K562 (cell line): ENCODE results near the gene ADIPOQ. TPM values are rescaled to one million over a fixed set of nuclear protein-coding genes. Genes with fewer than 3 reads are reported as not detected.
A peak's percentile ranks its signal among the peaks of the same experiment; 100 is the strongest.

Experiments
- ATAC-seq: fragments of 200-7000 bp; cut with Tn5 transposase; 3 replicates; pipeline ENCODE4 v1.9.1; 2020; ENCODE audit warnings: moderate library complexity
- BruUV-seq: library from RNA; stranded (reverse); fragments of 400-500 nt; replicated peaks from 2 replicates; lab custom pipeline; 2021; lab: Mats Ljungman, UMichigan
- CTCF ChIA-PET: fragments of 300-600 bp; formaldehyde crosslinking; extraction: SDS; loops from one replicate; lab custom pipeline; 2021; ENCODE audit warnings: low intra/inter-chr PET ratio; lab: Yijun Ruan, JAX
- POLR2A ChIA-PET: fragments of 300-600, 350-650 bp; sonication (Branson Sonifier 250); formaldehyde crosslinking; extraction: SDS; loops from one replicate; lab custom pipeline; 2021; ENCODE audit warnings: antibody characterized with exemption, inconsistent platforms; lab: Yijun Ruan, JAX
- DNase-seq, 4 experiments: peaks; one replicate each; pipeline versions ENCODE4 v3.0.0 to v3.0.0-alpha.2; 2011 to 2018; ENCODE audit warnings: low spot score in 3 of 4, mixed read lengths in 3 of 4; ENCODE audit errors: extremely low read depth in 1 of 4
- FAIRE-seq: peaks from 2 replicates; lab custom pipeline; 2011; peaks lifted over from hg19 to GRCh38; lab: Jason Lieb, UNC
- H2AFZ ChIP-seq: 2 replicates; pipeline ENCODE4 v1.6.0; 2011; ENCODE audit warnings: low read depth, low read length, control low read depth, inconsistent platforms
- H3K27ac ChIP-seq: fragments of 200-600 bp; 3 replicates; pipeline ENCODE4 v1.8.0; 2011; ENCODE audit warnings: low read depth, mild to moderate bottlenecking, control low read depth, inconsistent platforms, low read length, moderate library complexity, mixed read lengths; ENCODE audit errors: extremely low read depth
- H3K27me3 ChIP-seq, 2 experiments: fragments of 300-600 bp in 1 of 2; 2 replicates in 1 of 2; 3 replicates in 1 of 2; pipeline versions ENCODE4 v1.6.0 to v1.8.0; 2011; ENCODE audit warnings: inconsistent platforms in 2 of 2, low read length in 2 of 2, mild to moderate bottlenecking in 1 of 2, mixed read lengths in 1 of 2, moderate library complexity in 1 of 2; ENCODE audit not compliant: control insufficient read depth in 2 of 2, insufficient read depth in 2 of 2
- H3K36me3 ChIP-seq: fragments of 300-600 bp; 3 replicates; pipeline ENCODE4 v1.8.0; 2011; ENCODE audit warnings: mild to moderate bottlenecking, low read length, inconsistent platforms; ENCODE audit not compliant: control insufficient read depth, insufficient read depth
- H3K4me1 ChIP-seq, 2 experiments: fragments of 200-600 bp in 1 of 2; replicated peaks in 1 of 2; 2 replicates in 1 of 2; 3 replicates in 1 of 2; pipeline versions ENCODE4 v1.5.1 to v1.8.0; 2011; ENCODE audit warnings: inconsistent platforms in 2 of 2, low read length in 2 of 2, mild to moderate bottlenecking in 1 of 2, mixed read lengths in 1 of 2, moderate library complexity in 1 of 2; ENCODE audit not compliant: control insufficient read depth in 2 of 2, insufficient read depth in 2 of 2
- H3K4me2 ChIP-seq: 2 replicates; pipeline ENCODE4 v1.6.1; 2011; ENCODE audit warnings: low read length, control low read depth, inconsistent platforms, mixed read lengths; ENCODE audit not compliant: insufficient read depth
- H3K4me3 ChIP-seq: fragments of 200-600 bp; sonication (generic), shearing (Covaris generic); 2 replicates; pipeline ENCODE4 v1.5.1; 2016; ENCODE audit warnings: control low read depth, inconsistent platforms
- H3K79me2 ChIP-seq: fragments of 200-600 bp; 3 replicates; pipeline ENCODE4 v1.8.0; 2011; ENCODE audit warnings: low read length, inconsistent platforms; ENCODE audit not compliant: control insufficient read depth, insufficient read depth
- H3K9ac ChIP-seq, 2 experiments: 2 replicates each; pipeline versions ENCODE4 v1.6.0 to v1.6.1; 2011; ENCODE audit warnings: low read depth in 2 of 2, low read length in 2 of 2, control low read depth in 1 of 2, inconsistent platforms in 1 of 2, mild to moderate bottlenecking in 1 of 2, mixed read lengths in 1 of 2; ENCODE audit not compliant: insufficient read depth in 1 of 2
- H3K9me1 ChIP-seq: one replicate; pipeline ENCODE4 v1.6.0; 2011; ENCODE audit warnings: inconsistent platforms, mild to moderate bottlenecking, low read length, moderate library complexity; ENCODE audit not compliant: control insufficient read depth, insufficient read depth
- H3K9me3 ChIP-seq: replicated peaks from 2 replicates; pipeline ENCODE4 v1.5.1; 2011; ENCODE audit warnings: low read depth, low read length, inconsistent platforms; ENCODE audit not compliant: control insufficient read depth, insufficient read depth
- H4K20me1 ChIP-seq: replicated peaks from 2 replicates; pipeline ENCODE4 v1.6.1; 2011; ENCODE audit warnings: low read length, inconsistent platforms, mixed read lengths; ENCODE audit not compliant: control insufficient read depth, insufficient read depth
- CTBP1 ChIP-seq: fragments of 450-650 bp; IDR thresholded peaks from 2 replicates; pipeline ENCODE4 v1.6.1; 2016; ENCODE audit warnings: borderline replicate concordance
- GATAD2B ChIP-seq: fragments of 450-650 bp; IDR thresholded peaks from 2 replicates; pipeline ENCODE4 v1.6.1; 2017; ENCODE audit warnings: mild to moderate bottlenecking, borderline replicate concordance
- IFI16 ChIP-seq: fragments of 250-450 bp; sonication (Bioruptor Pico); IDR thresholded peaks from 2 replicates; pipeline ENCODE4 v2.1.2; 2022; ENCODE audit warnings: mild to moderate bottlenecking, inconsistent platforms
- KDM1A ChIP-seq, 2 experiments: fragments of 450-650 bp; IDR thresholded peaks; 2 replicates each; pipeline ENCODE4 v1.6.1; 2016; ENCODE audit warnings: mild to moderate bottlenecking in 2 of 2
- MBD1 ChIP-seq: fragments of 250-450 bp; sonication (Bioruptor Pico); IDR thresholded peaks from 2 replicates; pipeline ENCODE4 v1.8.0; 2022; ENCODE audit warnings: inconsistent platforms
- RCOR1 ChIP-seq, 2 experiments: IDR thresholded peaks; 2 replicates each; pipeline ENCODE4 v1.6.1; 2012; ENCODE audit warnings: low read depth in 2 of 2, low read length in 2 of 2, borderline replicate concordance in 1 of 2, improper control_type of control experiment in 1 of 2
- WGBS: fragments of 100-300 bp; shearing (Covaris generic); methylation state at CpG from one replicate; pipeline ENCODE4 v1.1.6; 2016; ENCODE audit warnings: low coverage, mixed read lengths; ENCODE audit not compliant: insufficient coverage; ENCODE audit errors: missing lambda C conversion rate; 5-methylcytosine and 5-hydroxymethylcytosine counted together
- in situ Hi-C: fragments of 300-500 bp; cut with MboI; formaldehyde crosslinking; loops from 4 replicates; pipeline ENCODE4 v1.15.0; 2018; ENCODE audit warnings: inconsistent platforms, mixed read lengths
- intact Hi-C: fragments of 100-400 bp; cut with micrococcal nuclease; formaldehyde crosslinking; loops from 2 replicates; pipeline ENCODE4 v1.14.2; 2022
- polyA plus RNA-seq, 8 experiments: library from polyadenylated mRNA; depleted of rRNA in 4 of 8; stranded (reverse) in 5 of 8; unstranded in 3 of 8; fragments of >200 nt; fragmentation: Nextera tagmentation in 2 of 8; fragmentation: Illumina TruSeq in 1 of 8; extraction: Ambion mirVana in 2 of 8; extraction: Trizol in 1 of 8; gene quantifications; 2 replicates each; pipeline versions ENCODE4 v1.2.1 to v1.2.3, GENCODE V29; 2011 to 2014; ENCODE audit warnings: inconsistent platforms in 1 of 8, missing spikeins in 1 of 8
- total RNA-seq, 7 experiments: library from RNA; depleted of rRNA in 6 of 7; stranded (reverse); fragments of >200 nt in 6 of 7; fragmentation: Illumina TruSeq in 2 of 7; extraction: Trizol in 2 of 7; gene quantifications; 2 replicates each; pipeline versions ENCODE4 v1.2.1 to v1.2.3, GENCODE V29; 2011 to 2021; ENCODE audit warnings: low replicate concordance in 1 of 7

Gene ADIPOQ
- total and polyA plus RNA-seq, 9 of the 15 experiments (the other 6 are each of a cell fraction or from before 2014, with no cell fraction given) = 0.01 to 0.04 (median 0.03) TPM; not detected in 4

GRCh38 chr3:186825872-186826409, 16.6 kb upstream of the ADIPOQ start:
- peak; percentile 23 for FAIRE-seq
- BruUV-seq = TSS peak; percentile 84
- Histone ChIP-seq H3K27ac (no peak overlapping the region), H3K79me2 (peaks cover 15% of the 10 kb centered on the region), H3K9me3 (no peaks in the 10 kb centered on the region), H4K20me1 (no peaks in the 10 kb centered on the region), H3K9me1 (no peaks in the 10 kb centered on the region), H3K4me2 (peak overlapping the region; percentile 80), H3K27me3 (peaks cover 12 to 17% of the 10 kb centered on the region in 2 experiments; a peak in 4 of 5 replicates), H2AFZ (peak overlapping the region; percentile 69; the same call in 1 of the 2 replicates), H3K36me3 (no peaks in the 10 kb centered on the region), H3K9ac (peak overlapping the region; percentile 79 to 89), H3K4me3 (peak overlapping the region; percentile 71; the same call in 1 of the 2 replicates), H3K4me1 (peaks cover 19 to 37% of the 10 kb centered on the region in 2 experiments; a peak in 4 of 5 replicates)
- DNase-seq = no peak
- 24% methylated on average over 10 of the region's 11 CpGs for WGBS
- in situ Hi-C loops = no loop called here
- TF ChIP-seq KDM1A (IDR thresholded peaks at IDR 0.05) (0 out of 4 replicates have a peak, but pooled peaks of 1 of the 2 experiments have one; percentile 15), CTBP1 (peak; percentile 51; the same call in 1 of the 2 replicates), RCOR1 (IDR thresholded peaks at IDR 0.05; ENCODE audit: borderline replicate concordance in 1 of 2, low read depth in 2 of 2, low read length in 2 of 2) (0 out of 4 replicates have a peak, but pooled peaks of 1 of the 2 experiments have one; percentile 25), MBD1 (CRISPR knock-in tag) (no peak), GATAD2B (no peak), IFI16 (no peak)
- intact Hi-C loops = loop anchor here (10.0 kb wide), 2 partner anchors 241 to 841 kb away; no protein-coding TSS in a partner anchor
- peak; percentile 11 for ATAC-seq
- ChIA-PET CTCF (interaction anchor here (0.6 kb wide), 1 partner anchor 339 kb away, joined by 3 read pairs; no protein-coding TSS in a partner anchor), POLR2A (interaction anchor here (0.6 to 3.7 kb wide), 3 partner anchors 41 to 242 kb away, joined by 3 to 19 read pairs (median 3); no protein-coding TSS in a partner anchor)
